Cortex of kidney (tissue), 1 donor: ENCODE results near the gene PDYN.

Experiments
- DNase-seq: peaks from one replicate; lab custom pipeline; 2025; lab: John Stamatoyannopoulos, UW

Gene PDYN

GRCh38 chr20:1934721-1935573 lies 58.9 kb downstream of the PDYN start:
- no peak for DNase-seq

GRCh38 chr20:1934156-1934555 lies 59.7 kb downstream of the PDYN start:
- no peak for DNase-seq

GRCh38 chr20:1933465-1933870 lies 60.4 kb downstream of the PDYN start:
- no peak for DNase-seq

- no peak for DNase-seq
Measured at GRCh38 chr20:1932971-1933370, 60.9 kb downstream of the PDYN start.

GRCh38 chr20:1931830-1932229 lies 62.0 kb downstream of the PDYN start:
- no peak for DNase-seq

GRCh38 chr20:1930165-1930564 lies 63.7 kb downstream of the PDYN start:
- DNase-seq, result no peak

- no peak for DNase-seq
Measured at GRCh38 chr20:1929460-1929859, 64.4 kb downstream of the PDYN start.

- no peak for DNase-seq
Measured at GRCh38 chr20:1928782-1929181, 65.1 kb downstream of the PDYN start.
